ENCODE data around the gene RNASEH2B.

GRCh38 chr13:50995854-50996253 is 86.3 kb downstream of the RNASEH2B start:
- no peak for TF ChIP-seq CTCF (conservative IDR thresholded peaks at IDR 0.05; ENCODE audit: low read length)
- TF ChIP-seq EZH2phosphoT487 (IDR thresholded peaks at IDR 0.05; ENCODE audit: borderline replicate concordance, low read depth, low read length), result no peak
